Inferior parietal cortex (tissue), 1 donor: ENCODE data around the gene MEAF6.
A peak's percentile ranks its signal among the peaks of the same experiment; 100 is the strongest.
"Not testable (repeated sequence)": the region's sequence is repeated elsewhere in the genome, so short reads cannot be mapped to it uniquely, and the experiment has no call there.

ENCODE experiments used
- DNase-seq: peaks from one replicate; pipeline ENCODE4 v3.0.0-alpha.2; 2016; ENCODE audit errors: extremely low spot score

Gene MEAF6

GRCh38 chr1:37514350-37515184 is at the start of gene MEAF6:
Gene MEAF6, minus strand, starts transcription at chr1:37514766. Its CDS starts 20 bp downstream, at chr1:37514746.
- DNase-seq: peak; percentile 84

- DNase-seq: no peak
Observed at GRCh38 chr1:37562984-37563383, 48.4 kb upstream of the MEAF6 start.

GRCh38 chr1:37561133-37562132 is 46.9 kb upstream of the MEAF6 start:
- no peak for DNase-seq

- DNase-seq: no peak
Observed at GRCh38 chr1:37560401-37561132, 46.0 kb upstream of the MEAF6 start.

DNA sequence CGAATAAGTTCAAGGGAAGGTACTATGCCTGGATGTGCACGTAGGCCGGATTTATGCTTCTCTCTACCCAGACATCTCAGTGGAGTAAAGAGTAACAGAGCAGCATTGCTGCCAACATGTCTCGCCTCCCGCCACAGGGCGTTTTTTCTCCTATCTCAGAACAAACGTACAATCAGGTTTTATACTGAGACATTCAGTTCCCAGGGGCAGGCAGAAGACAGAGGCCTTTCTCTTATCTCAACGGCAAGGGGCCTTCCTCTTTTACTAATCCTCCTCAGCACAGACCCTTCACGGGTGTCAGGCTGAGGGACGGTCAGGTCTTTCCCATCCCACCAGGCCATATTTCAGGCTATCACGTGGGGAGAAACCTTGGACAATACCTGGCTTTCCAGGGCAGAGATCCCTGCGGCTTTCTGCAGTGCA is 45.4 kb upstream of the MEAF6 start:
- not testable (repeated sequence) for DNase-seq

DNA sequence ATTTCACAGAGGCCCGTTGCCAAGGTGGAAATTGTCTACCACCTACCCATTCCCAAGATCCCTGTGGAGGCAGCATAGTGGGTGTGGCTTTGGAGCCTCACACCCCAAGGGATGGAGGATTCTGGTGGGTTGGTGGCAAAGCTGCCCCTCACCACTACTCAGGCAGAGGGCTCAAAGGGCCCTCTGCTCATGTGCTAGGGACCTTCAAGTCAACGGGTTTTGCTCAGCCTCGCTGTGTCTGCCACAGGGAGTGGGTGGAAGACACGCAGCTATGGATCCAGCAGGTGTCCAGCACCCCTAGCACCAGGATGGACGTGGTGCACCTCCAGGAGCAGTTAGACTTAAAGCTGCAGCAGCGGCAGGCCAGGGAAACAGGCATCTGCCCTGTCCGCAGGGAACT is 44.5 kb upstream of the MEAF6 start:
- no peak for DNase-seq

DNA sequence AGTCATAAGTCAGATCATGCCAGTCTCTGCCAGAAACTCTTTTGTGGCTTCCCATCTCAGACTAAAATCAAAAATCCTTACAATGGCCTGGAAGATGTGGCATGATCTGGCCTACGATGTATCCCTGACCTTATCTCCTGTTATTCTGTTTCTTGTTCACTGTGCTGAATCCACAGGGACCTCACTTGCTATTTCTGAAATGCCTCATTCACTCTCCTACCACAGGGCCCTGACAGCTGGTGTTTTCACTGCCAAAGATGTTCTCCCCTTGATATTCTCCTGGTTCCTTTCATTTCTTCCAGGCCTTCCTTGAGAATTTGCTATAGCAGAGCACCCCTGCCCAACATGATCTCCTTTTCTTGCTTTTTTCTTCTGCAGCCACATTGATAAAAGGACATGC is 43.8 kb upstream of the MEAF6 start:
- DNase-seq: no peak

DNA sequence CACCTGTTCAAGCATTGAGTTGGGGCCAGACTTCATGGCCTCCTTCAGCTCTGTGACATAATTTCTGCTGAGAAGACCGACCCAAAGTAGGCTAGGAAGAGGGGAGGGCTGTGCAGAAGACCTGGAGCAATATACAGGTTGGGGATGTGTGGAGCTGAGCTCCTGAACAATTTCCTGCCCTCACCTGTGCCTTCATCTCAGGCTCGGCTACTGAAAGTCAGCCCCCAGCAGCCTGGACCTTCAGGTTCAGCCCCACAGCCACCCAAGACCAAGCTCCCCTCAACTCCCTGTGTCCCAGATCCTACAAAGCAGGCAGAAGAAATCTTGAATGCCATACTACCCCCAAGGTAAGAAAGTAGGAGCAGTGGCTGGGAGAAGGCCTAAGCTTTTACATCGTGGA is 42.8 kb upstream of the MEAF6 start:
- DNase-seq: no peak

- DNase-seq: peak; percentile 58
Observed at GRCh38 chr1:37556712-37557196, 42.2 kb upstream of the MEAF6 start, which contains the start of gene DNALI1. Gene DNALI1, plus strand, starts transcription at chr1:37556940. Its CDS starts 55 bp downstream, at chr1:37556995.

DNA sequence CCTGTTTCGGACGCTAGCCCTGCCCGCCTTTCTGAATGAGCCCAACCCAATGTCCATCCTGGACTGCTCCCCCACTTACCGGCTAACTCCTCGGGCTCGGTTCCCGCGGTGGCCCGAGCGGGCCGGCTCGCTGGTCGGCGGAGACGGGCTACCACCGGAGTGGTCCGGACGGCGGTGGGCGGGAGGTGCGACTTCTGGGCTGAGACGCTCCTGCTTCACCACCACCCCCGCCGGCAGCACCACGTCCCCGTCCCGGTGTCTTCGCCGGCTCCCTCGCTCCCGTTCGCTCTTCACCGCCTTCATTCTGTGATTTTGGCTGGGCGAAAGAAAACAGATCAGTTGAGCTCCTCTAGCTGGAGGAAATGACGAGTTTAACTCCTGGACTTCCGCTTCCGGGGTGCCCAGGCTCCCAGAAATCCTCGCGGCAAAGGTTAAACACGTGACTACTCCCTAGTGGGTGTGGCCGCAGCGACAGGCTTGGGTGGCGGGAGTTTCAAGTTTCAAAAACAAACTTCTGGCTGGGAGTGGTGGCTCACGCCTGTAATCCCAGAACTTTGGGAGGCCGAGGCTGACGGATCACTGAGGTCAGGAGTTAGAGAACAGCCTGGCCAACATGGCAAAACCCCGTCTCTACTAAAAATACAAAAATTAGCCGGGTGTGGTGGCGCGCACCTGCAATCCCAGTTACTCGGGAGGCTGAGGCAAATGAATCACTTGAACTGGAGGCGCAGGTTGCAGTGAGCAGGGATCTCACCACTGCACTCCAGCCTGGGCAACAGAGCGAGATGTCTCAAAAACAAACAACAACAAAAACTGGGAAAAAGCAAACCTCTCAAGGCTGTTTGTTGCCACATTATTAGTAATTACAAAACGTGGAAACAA is 39.6 kb upstream of the MEAF6 start, which contains the start of gene SNIP1:
SNIP1 (minus strand) TSS at position 367 of the 882 bp plus-strand sequence; CDS start at position 303, 64 bp downstream.
- peak; percentile 100 for DNase-seq

DNA sequence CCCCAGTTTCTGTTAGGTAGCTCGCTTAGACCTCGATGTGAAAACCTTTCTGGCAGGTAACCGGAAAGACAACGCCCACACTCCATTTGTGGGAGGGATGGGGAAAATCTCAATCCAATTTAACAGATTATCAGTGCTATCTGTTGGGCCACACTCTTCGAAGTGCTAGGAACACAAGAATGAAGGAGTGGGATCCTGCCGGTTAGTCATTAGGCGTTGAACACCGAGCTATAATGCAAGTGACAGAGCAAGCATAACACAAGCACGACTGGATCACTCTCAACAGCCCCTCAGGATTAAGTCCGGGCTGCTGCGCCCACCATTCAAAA is 39.0 kb upstream of the MEAF6 start:
- DNase-seq: no peak

GRCh38 chr1:37549341-37549740 is 34.8 kb upstream of the MEAF6 start:
- DNase-seq: no peak

GRCh38 chr1:37545019-37545418 is 30.5 kb upstream of the MEAF6 start:
- no peak for DNase-seq

- no peak for DNase-seq
Observed at GRCh38 chr1:37544530-37544929, 30.0 kb upstream of the MEAF6 start.

- no peak for DNase-seq
Observed at GRCh38 chr1:37540036-37540785, 25.6 kb upstream of the MEAF6 start.

- DNase-seq: not testable (repeated sequence)
Observed at GRCh38 chr1:37539154-37539553, 24.6 kb upstream of the MEAF6 start.

- no peak for DNase-seq
Observed at GRCh38 chr1:37537378-37537777, 22.8 kb upstream of the MEAF6 start.

GRCh38 chr1:37533317-37534093 is 18.9 kb upstream of the MEAF6 start:
- DNase-seq: no peak
